GM19397 (cell line): ENCODE data around the gene NEK5.
"Not testable (repeated sequence)": the region's sequence is repeated elsewhere in the genome, so short reads cannot be mapped to it uniquely, and the experiment has no call there.

Experiments used
- ATAC-seq: cut with Tn5 transposase; IDR thresholded peaks from one replicate; pipeline ENCODE4 v1.9.1; 2021; ENCODE audit warnings: mild to moderate bottlenecking, moderate library complexity; ENCODE audit not compliant: unreplicated experiment

The NEK5 gene

GRCh38 chr13:52128714-52129700 lies at the start of gene NEK5:
Gene NEK5 (minus strand): TSS chr13:52129073. CDS start chr13:52127482, 1,591 bp downstream.
- peak; percentile 65 for ATAC-seq

- no peak for ATAC-seq
These were observed 48.4 kb upstream of the NEK5 start for GRCh38 chr13:52177276-52177675.

GRCh38 chr13:52173970-52174369 lies 45.1 kb upstream of the NEK5 start:
- ATAC-seq, result not testable (repeated sequence)

- no peak for ATAC-seq
These were observed 44.5 kb upstream of the NEK5 start for GRCh38 chr13:52173373-52173772.

GRCh38 chr13:52171686-52172085 lies 42.8 kb upstream of the NEK5 start:
- not testable (repeated sequence) for ATAC-seq

- not testable (repeated sequence) for ATAC-seq
These were observed 42.0 kb upstream of the NEK5 start for GRCh38 chr13:52170828-52171391.

- ATAC-seq, result no peak
These were observed 41.0 kb upstream of the NEK5 start for GRCh38 chr13:52169839-52170238.

- ATAC-seq, result no peak
These were observed 36.5 kb upstream of the NEK5 start for GRCh38 chr13:52165411-52165810.

GRCh38 chr13:52164989-52165388 lies 36.1 kb upstream of the NEK5 start:
- no peak for ATAC-seq

GRCh38 chr13:52163878-52164277 lies 35.0 kb upstream of the NEK5 start:
- ATAC-seq, result not testable (repeated sequence)

- ATAC-seq, result no peak
These were observed 33.6 kb upstream of the NEK5 start for GRCh38 chr13:52162279-52163101.

- ATAC-seq, result no peak
These were observed 32.3 kb upstream of the NEK5 start for GRCh38 chr13:52161181-52161646.

GRCh38 chr13:52160506-52160905 lies 31.6 kb upstream of the NEK5 start:
- no peak for ATAC-seq

- no peak for ATAC-seq
These were observed 31.2 kb upstream of the NEK5 start for GRCh38 chr13:52160053-52160452.

- ATAC-seq, result peak; percentile 83
These were observed 30.5 kb upstream of the NEK5 start, which contains the start of gene NEK3 for GRCh38 chr13:52159159-52159982. Gene NEK3 (minus strand): TSS chr13:52159597. CDS start chr13:52156191, 3,406 bp downstream.

- no peak for ATAC-seq
These were observed 29.8 kb upstream of the NEK5 start for GRCh38 chr13:52158629-52159158.

- ATAC-seq, result no peak
These were observed 27.9 kb upstream of the NEK5 start for GRCh38 chr13:52156724-52157261.

- ATAC-seq, result no peak
These were observed 26.3 kb upstream of the NEK5 start for GRCh38 chr13:52155177-52155576.

GRCh38 chr13:52147225-52147624 lies 18.4 kb upstream of the NEK5 start:
- no peak for ATAC-seq

GRCh38 chr13:52141299-52141698 lies 12.4 kb upstream of the NEK5 start:
- ATAC-seq, result no peak
